HG02798 (cell line): ENCODE data around the gene CD63.

Experiments used
- ATAC-seq: cut with Tn5 transposase; IDR thresholded peaks from one replicate; pipeline ENCODE4 v1.9.1; 2021; ENCODE audit warnings: mild to moderate bottlenecking; ENCODE audit not compliant: unreplicated experiment, poor library complexity

CD63 gene

GRCh38 chr12:55723516-55724225, 5.1 kb downstream of the CD63 start:
- ATAC-seq = no peak

GRCh38 chr12:55722948-55723347, 5.9 kb downstream of the CD63 start:
- no peak for ATAC-seq

GRCh38 chr12:55721601-55722213, 7.1 kb downstream of the CD63 start:
- no peak for ATAC-seq

- no peak for ATAC-seq
Measured at GRCh38 chr12:55720894-55721444, 7.8 kb downstream of the CD63 start.

GRCh38 chr12:55720071-55720564, 8.7 kb downstream of the CD63 start, which contains the start of gene RDH5:
Gene RDH5 (plus strand): TSS chr12:55720393. CDS start chr12:55721185, 792 bp downstream.
- no peak for ATAC-seq

- no peak for ATAC-seq
Measured at GRCh38 chr12:55719371-55719770, 9.4 kb downstream of the CD63 start.

- ATAC-seq = no peak
Measured at GRCh38 chr12:55718624-55719275, 10.1 kb downstream of the CD63 start.

GRCh38 chr12:55718015-55718414, 10.8 kb downstream of the CD63 start:
- ATAC-seq = no peak

GRCh38 chr12:55717011-55718007, 11.5 kb downstream of the CD63 start:
- no peak for ATAC-seq

GRCh38 chr12:55716582-55716957, 12.2 kb downstream of the CD63 start:
- ATAC-seq = no peak

- ATAC-seq = peak; percentile 91
Measured at GRCh38 chr12:55715833-55716581, 12.8 kb downstream of the CD63 start, which contains the start of gene BLOC1S1. Gene BLOC1S1 (plus strand): TSS chr12:55716046. CDS start chr12:55716052, 6 bp downstream.

GRCh38 chr12:55715169-55715764, 13.5 kb downstream of the CD63 start:
- ATAC-seq = no peak

- ATAC-seq = no peak
Measured at GRCh38 chr12:55713721-55714120, 15.1 kb downstream of the CD63 start.

- no peak for ATAC-seq
Measured at GRCh38 chr12:55712700-55713415, 16.0 kb downstream of the CD63 start.

- ATAC-seq = no peak
Measured at GRCh38 chr12:55711786-55712553, 16.8 kb downstream of the CD63 start.

- no peak for ATAC-seq
Measured at GRCh38 chr12:55708695-55709233, 20.0 kb downstream of the CD63 start.
